Mucosa of stomach (tissue), 1 donor: Measurements from ENCODE around the gene SLC8A3.

Experiments
- H3K27me3 ChIP-seq: one replicate; pipeline ENCODE4 v1.7.0; 2013; ENCODE audit warnings: mild to moderate bottlenecking, low read length; ENCODE audit not compliant: control insufficient read depth, insufficient read depth
- H3K36me3 ChIP-seq: one replicate; pipeline ENCODE4 v1.7.0; 2013; ENCODE audit warnings: low read length; ENCODE audit not compliant: control insufficient read depth, insufficient read depth
- H3K4me1 ChIP-seq: one replicate; pipeline ENCODE4 v1.7.0; 2013; ENCODE audit warnings: mild to moderate bottlenecking, low read length; ENCODE audit not compliant: control insufficient read depth, insufficient read depth
- H3K4me3 ChIP-seq: one replicate; pipeline ENCODE4 v1.7.0; 2013; ENCODE audit warnings: low read length
- H3K9ac ChIP-seq: one replicate; pipeline ENCODE4 v1.7.0; 2013; ENCODE audit warnings: mild to moderate bottlenecking, low read length, moderate library complexity
- H3K9me3 ChIP-seq: one replicate; pipeline ENCODE4 v1.7.0; 2013; ENCODE audit warnings: mild to moderate bottlenecking, low read length, moderate library complexity; ENCODE audit not compliant: control insufficient read depth
- donor health status: Pancreatic carcinoma.

Gene SLC8A3

DNA sequence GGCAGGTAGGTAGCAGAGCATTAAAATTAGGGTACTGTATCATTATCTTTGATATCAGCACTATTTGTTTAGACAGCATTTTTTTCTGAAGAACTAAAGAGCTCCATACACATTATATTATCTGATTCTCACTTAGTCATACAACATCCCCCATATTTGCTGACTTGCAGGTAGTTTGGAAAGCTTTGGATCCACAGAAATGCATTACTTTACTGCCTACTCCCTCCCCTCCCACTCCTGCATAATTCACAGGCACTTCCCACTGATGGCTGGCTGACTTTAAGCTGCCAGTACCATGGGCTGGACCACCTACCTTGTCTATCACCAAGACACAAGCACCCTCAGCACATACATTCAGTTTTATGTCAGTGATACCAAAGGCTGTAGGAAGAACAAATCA lies 110.4 kb downstream of the SLC8A3 start:
- H3K4me1 ChIP-seq, result no peaks in the 10 kb centered on the region
- H3K4me3 ChIP-seq, result no peak overlapping the region
- no peak overlapping the region for H3K9ac ChIP-seq
- H3K36me3 ChIP-seq, result no peaks in the 10 kb centered on the region
- H3K9me3 ChIP-seq, result no peaks in the 10 kb centered on the region
- H3K27me3 ChIP-seq, result no peaks in the 10 kb centered on the region

DNA sequence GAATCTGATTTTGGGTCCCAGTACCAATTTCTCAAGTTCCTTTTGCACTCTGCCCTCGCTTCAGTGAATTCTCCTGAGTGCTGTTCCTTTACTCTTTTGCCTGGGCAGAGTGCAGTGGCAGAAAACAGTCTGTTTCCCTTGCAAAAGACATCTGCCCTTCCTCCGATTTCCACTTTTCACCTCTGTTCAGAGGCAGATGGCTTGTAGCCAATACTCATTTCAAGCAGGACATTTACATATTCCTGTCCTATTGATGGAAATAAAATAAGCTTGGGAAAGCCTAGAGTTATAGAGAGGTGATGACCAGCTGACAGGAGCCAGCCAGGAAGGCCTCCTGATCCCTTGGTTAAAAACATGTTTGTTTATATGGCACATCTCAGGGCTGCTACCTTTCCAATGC lies 111.0 kb downstream of the SLC8A3 start:
- no peak overlapping the region for H3K4me3 ChIP-seq
- no peak overlapping the region for H3K9ac ChIP-seq
- no peaks in the 10 kb centered on the region for H3K36me3 ChIP-seq
- no peaks in the 10 kb centered on the region for H3K4me1 ChIP-seq
- no peaks in the 10 kb centered on the region for H3K9me3 ChIP-seq
- no peaks in the 10 kb centered on the region for H3K27me3 ChIP-seq

DNA sequence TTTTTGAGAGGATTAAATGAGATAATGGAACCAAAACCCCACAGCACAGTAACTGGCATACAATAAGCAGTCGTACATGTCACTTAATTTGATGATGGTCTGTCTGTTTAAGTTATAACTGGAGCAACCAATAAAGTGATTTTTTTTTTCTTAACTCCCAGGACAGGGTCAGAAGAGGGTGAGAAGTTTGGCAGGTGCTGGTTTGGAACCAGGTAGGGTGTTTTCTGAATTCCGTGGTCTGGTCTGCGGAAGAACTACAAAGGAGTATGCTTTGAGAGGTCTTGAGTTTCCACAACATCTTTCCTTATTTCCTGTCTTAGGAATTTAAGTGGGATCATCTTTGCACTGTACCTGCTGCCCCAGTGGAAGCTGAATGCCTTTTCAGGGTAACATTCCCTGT lies 111.7 kb downstream of the SLC8A3 start:
- H3K36me3 ChIP-seq, result no peaks in the 10 kb centered on the region

GRCh38 chr14:70073924-70074566 lies 114.7 kb downstream of the SLC8A3 start:
- Histone ChIP-seq H3K9me3 (no peaks in the 10 kb centered on the region), H3K4me3 (no peak overlapping the region), H3K36me3 (no peaks in the 10 kb centered on the region), H3K4me1 (no peaks in the 10 kb centered on the region), H3K27me3 (no peaks in the 10 kb centered on the region), H3K9ac (no peak overlapping the region)

More for the DNA sequence above, 111.7 kb downstream of the SLC8A3 start:
- Histone ChIP-seq H3K9ac (no peak overlapping the region), H3K4me1 (no peaks in the 10 kb centered on the region), H3K4me3 (no peak overlapping the region), H3K9me3 (no peaks in the 10 kb centered on the region), H3K27me3 (no peaks in the 10 kb centered on the region)

GRCh38 chr14:70069186-70069585 lies 119.6 kb downstream of the SLC8A3 start:
- Histone ChIP-seq H3K4me3 (no peak overlapping the region), H3K27me3 (no peaks in the 10 kb centered on the region), H3K4me1 (no peaks in the 10 kb centered on the region), H3K36me3 (no peaks in the 10 kb centered on the region), H3K9ac (no peak overlapping the region), H3K9me3 (no peaks in the 10 kb centered on the region)

GRCh38 chr14:70067810-70068209 lies 120.9 kb downstream of the SLC8A3 start:
- no peaks in the 10 kb centered on the region for H3K9me3 ChIP-seq
- H3K4me3 ChIP-seq, result no peak overlapping the region
- H3K4me1 ChIP-seq, result no peaks in the 10 kb centered on the region
- no peak overlapping the region for H3K9ac ChIP-seq
- peaks cover 2% of the 10 kb centered on the region for H3K27me3 ChIP-seq
- no peaks in the 10 kb centered on the region for H3K36me3 ChIP-seq

- H3K4me3 ChIP-seq, result no peak overlapping the region
- H3K27me3 ChIP-seq, result peaks cover 7% of the 10 kb centered on the region
- no peaks in the 10 kb centered on the region for H3K36me3 ChIP-seq
- no peaks in the 10 kb centered on the region for H3K4me1 ChIP-seq
- no peaks in the 10 kb centered on the region for H3K9me3 ChIP-seq
- H3K9ac ChIP-seq, result no peak overlapping the region
Measured at GRCh38 chr14:70064136-70064865, 124.5 kb downstream of the SLC8A3 start.

DNA sequence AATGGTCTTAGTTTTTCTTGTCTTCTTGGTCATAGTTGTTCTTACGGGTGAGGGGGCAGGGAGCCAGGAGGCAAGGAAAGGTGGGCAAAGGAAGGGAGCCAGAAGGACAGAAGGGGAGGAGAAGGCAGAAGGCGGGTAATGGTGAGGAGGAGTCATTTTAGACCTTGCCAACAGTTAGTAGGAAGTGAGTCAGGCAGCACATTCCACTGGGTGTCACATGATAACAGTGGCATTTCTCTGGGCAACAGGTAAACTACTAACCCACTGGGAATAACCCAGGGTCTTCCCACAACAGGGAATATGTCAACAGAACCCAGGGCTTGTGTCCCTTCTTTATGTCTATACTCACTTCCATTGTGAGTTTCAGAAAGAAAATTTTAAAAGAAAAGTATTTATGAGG lies 127.6 kb downstream of the SLC8A3 start:
- peaks cover 7% of the 10 kb centered on the region for H3K27me3 ChIP-seq
- H3K4me3 ChIP-seq, result no peak overlapping the region
- no peaks in the 10 kb centered on the region for H3K4me1 ChIP-seq
- H3K9me3 ChIP-seq, result no peaks in the 10 kb centered on the region
- no peak overlapping the region for H3K9ac ChIP-seq
- H3K36me3 ChIP-seq, result no peaks in the 10 kb centered on the region

GRCh38 chr14:70059545-70059944 lies 129.2 kb downstream of the SLC8A3 start:
- peaks cover 7% of the 10 kb centered on the region for H3K27me3 ChIP-seq
- no peak overlapping the region for H3K9ac ChIP-seq
- no peaks in the 10 kb centered on the region for H3K9me3 ChIP-seq
- H3K4me1 ChIP-seq, result no peaks in the 10 kb centered on the region
- no peaks in the 10 kb centered on the region for H3K36me3 ChIP-seq
- H3K4me3 ChIP-seq, result no peak overlapping the region

DNA sequence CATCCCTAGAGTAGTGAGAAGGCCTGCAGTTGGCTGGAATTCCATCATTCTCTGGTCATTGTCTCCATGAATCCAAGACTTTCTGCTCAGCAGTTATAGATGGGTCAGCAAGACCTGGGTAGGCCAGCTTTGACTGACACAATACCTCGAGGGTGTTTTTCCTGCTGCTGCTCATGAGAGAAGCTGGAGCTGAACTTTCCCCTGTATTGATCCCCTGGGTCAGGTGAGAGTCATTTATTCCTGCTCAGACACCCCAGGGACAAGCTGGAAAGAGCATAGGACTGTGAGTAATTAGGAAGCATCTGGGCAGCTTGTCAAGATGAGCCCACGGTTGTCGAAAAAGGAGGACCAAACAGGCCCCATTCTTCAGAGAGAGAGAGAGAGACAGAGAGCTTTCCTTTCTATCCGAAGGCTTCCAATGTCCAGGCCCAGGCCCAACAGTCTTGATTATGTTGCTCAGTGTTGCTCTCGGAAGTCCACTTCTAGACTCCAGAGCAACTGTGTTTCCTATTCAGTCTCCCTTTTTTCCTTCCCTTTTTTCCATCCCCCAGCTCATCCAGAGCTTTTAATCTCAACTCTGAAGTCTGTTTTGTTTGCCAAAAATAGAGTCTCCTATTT lies 131.1 kb downstream of the SLC8A3 start:
- Histone ChIP-seq H3K9ac (no peak overlapping the region), H3K4me3 (no peak overlapping the region), H3K9me3 (no peaks in the 10 kb centered on the region), H3K4me1 (no peaks in the 10 kb centered on the region), H3K36me3 (no peaks in the 10 kb centered on the region), H3K27me3 (peaks cover 3% of the 10 kb centered on the region)

GRCh38 chr14:70052990-70053389 lies 135.8 kb downstream of the SLC8A3 start:
- Histone ChIP-seq H3K9me3 (no peaks in the 10 kb centered on the region), H3K36me3 (no peaks in the 10 kb centered on the region), H3K4me1 (peaks cover under 1% of the 10 kb centered on the region), H3K27me3 (no peaks in the 10 kb centered on the region), H3K9ac (no peak overlapping the region), H3K4me3 (no peak overlapping the region)

GRCh38 chr14:70050136-70050535 lies 138.6 kb downstream of the SLC8A3 start:
- Histone ChIP-seq H3K9ac (no peak overlapping the region), H3K36me3 (no peaks in the 10 kb centered on the region), H3K4me1 (peaks cover 16% of the 10 kb centered on the region), H3K9me3 (no peaks in the 10 kb centered on the region), H3K27me3 (no peaks in the 10 kb centered on the region), H3K4me3 (no peak overlapping the region)
